NOMO-1 treated with DMSO at 0.1 percent for 48 hours (cell line): ENCODE results near the gene CCDC32.
A peak's percentile ranks its signal among the peaks of the same experiment; 100 is the strongest.

Experiments
- DNase-seq: peaks from one replicate; lab custom pipeline; 2025; ENCODE audit not compliant: unreplicated experiment; lab: John Stamatoyannopoulos, UW

CCDC32 gene

GRCh38 chr15:40567111-40567510 is 2.3 kb upstream of the CCDC32 start:
- peak; percentile 37 for DNase-seq

- DNase-seq = no peak
Measured at GRCh38 chr15:40565333-40566238, 744 bp upstream of the CCDC32 start.

- DNase-seq = no peak
Measured at GRCh38 chr15:40563426-40563825, 1.4 kb downstream of the CCDC32 start.

GRCh38 chr15:40562691-40563090 is 2.2 kb downstream of the CCDC32 start:
- DNase-seq = no peak

- no peak for DNase-seq
Measured at GRCh38 chr15:40558952-40559742, 5.7 kb downstream of the CCDC32 start.

- DNase-seq = no peak
Measured at GRCh38 chr15:40555876-40556275, 9.0 kb downstream of the CCDC32 start.

- DNase-seq = no peak
Measured at GRCh38 chr15:40554161-40554525, 10.7 kb downstream of the CCDC32 start.

GRCh38 chr15:40550341-40551037 is 14.4 kb downstream of the CCDC32 start:
- DNase-seq = peak; percentile 91

GRCh38 chr15:40549894-40550293 is 14.9 kb downstream of the CCDC32 start:
- DNase-seq = no peak

GRCh38 chr15:40548610-40549009 is 16.2 kb downstream of the CCDC32 start:
- DNase-seq = no peak

GRCh38 chr15:40545457-40545856 is 19.4 kb downstream of the CCDC32 start:
- no peak for DNase-seq

GRCh38 chr15:40543631-40544294 is 21.1 kb downstream of the CCDC32 start:
- DNase-seq = peak; percentile 65

GRCh38 chr15:40543082-40543481 is 21.8 kb downstream of the CCDC32 start:
- no peak for DNase-seq

GRCh38 chr15:40538976-40539375 is 25.9 kb downstream of the CCDC32 start:
- no peak for DNase-seq

- DNase-seq = no peak
Measured at GRCh38 chr15:40536501-40536900, 28.3 kb downstream of the CCDC32 start.

GRCh38 chr15:40534371-40534770 is 30.5 kb downstream of the CCDC32 start:
- no peak for DNase-seq

GRCh38 chr15:40533763-40534364 is 31.0 kb downstream of the CCDC32 start:
- DNase-seq = no peak

- no peak for DNase-seq
Measured at GRCh38 chr15:40528801-40529200, 36.0 kb downstream of the CCDC32 start.

GRCh38 chr15:40525855-40526254 is 39.0 kb downstream of the CCDC32 start:
- no peak for DNase-seq

- DNase-seq = no peak
Measured at GRCh38 chr15:40523611-40524010, 41.2 kb downstream of the CCDC32 start.

- DNase-seq = no peak
Measured at GRCh38 chr15:40516322-40516721, 48.5 kb downstream of the CCDC32 start.
